GM18867 (cell line): ENCODE measurements around the gene RPF1.
A peak's percentile ranks its signal among the peaks of the same experiment; 100 is the strongest.
"Not testable (repeated sequence)": the region's sequence is repeated elsewhere in the genome, so short reads cannot be mapped to it uniquely, and the experiment has no call there.

ENCODE experiments used
- ATAC-seq: cut with Tn5 transposase; IDR thresholded peaks from one replicate; pipeline ENCODE4 v1.9.1; 2021; ENCODE audit warnings: mild to moderate bottlenecking, moderate library complexity; ENCODE audit not compliant: unreplicated experiment

RPF1 gene

DNA sequence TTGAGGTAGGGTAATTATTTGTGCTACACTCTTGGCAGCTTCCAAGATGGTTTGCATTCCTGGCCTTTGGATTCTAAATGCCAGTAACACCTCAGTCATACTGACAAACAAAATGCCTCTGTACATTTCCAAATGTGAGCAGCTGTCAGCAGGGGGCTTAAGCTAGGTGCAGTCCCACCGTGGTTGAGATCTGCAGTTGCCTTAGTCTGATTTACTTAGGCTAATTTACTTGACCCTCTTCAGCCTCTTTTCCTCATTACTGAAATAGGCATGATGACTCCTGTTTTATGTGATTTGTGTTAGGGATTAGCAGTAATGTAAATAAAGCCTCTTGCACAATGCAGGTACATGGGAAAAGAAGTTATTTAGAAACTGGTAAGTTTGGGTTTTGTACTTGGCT lies 13.7 kb downstream of the RPF1 start:
- no peak for ATAC-seq

- peak; percentile 53 for ATAC-seq
Measured at GRCh38 chr1:84493747-84494146, 14.7 kb downstream of the RPF1 start.

DNA sequence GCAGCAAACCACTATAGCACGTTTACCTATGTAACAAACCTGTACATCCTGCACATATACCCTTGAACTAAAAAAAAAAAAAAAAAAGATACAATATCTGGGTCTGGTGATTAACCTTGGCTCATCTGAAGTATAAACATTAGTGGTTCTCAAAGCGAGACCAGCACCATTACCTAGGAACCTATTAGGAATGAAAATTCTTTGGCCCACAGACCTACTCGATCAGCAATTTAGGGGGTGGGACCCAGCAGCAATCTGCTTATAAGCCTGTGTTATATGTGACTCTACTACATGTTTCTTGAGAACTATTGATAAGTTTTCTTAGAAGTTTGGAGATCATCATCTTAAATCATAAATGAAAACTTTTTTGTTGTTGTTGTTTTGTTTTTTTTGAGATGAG lies 17.4 kb downstream of the RPF1 start:
- no peak for ATAC-seq

- ATAC-seq, result no peak
Measured at GRCh38 chr1:84497631-84498275, 18.7 kb downstream of the RPF1 start.

GRCh38 chr1:84502927-84503326 lies 23.9 kb downstream of the RPF1 start:
- ATAC-seq, result no peak

DNA sequence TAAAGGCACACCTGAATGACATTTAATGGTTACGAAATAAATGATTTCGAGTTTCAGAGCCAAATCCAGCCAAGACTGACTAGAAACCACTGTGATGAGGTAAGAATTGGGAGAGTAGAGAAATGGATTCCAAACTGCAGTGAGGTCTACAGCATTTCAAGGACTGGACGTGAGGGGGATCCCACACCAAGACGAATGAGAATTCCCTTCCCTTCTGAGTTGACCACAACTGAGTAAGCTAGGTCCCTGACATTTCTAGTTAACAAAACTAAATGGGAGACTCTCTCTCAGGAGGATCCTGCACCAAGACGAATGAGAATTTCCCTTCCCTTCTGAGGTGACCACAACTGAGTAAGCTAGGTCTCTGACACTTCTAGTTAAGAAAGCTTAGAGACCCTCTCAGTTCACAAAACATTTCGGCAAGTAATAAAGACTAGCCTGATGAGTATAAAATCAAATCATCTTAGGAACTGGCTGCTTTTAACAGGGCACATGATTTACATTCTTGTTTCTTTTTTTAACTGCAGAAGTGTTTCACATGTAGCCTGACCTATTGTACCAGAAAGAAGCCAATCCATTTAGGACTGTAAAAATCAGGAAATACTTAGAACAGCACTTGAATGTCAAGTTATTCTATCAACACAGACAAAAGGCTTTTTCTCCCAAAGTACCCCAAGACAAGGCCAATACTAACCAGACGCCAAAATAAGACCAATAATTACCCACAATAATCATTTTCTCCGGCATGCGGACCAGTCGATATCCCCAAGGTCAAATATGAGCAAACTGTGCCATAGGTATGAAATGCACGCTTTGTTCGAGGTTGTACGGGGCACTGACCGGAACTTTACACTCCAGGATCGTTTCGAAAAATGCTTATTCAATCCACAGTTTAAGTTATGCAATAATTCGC lies 25.8 kb downstream of the RPF1 start:
- ATAC-seq, result no peak

GRCh38 chr1:84505493-84506001 lies 26.5 kb downstream of the RPF1 start:
- ATAC-seq, result peak; percentile 33

DNA sequence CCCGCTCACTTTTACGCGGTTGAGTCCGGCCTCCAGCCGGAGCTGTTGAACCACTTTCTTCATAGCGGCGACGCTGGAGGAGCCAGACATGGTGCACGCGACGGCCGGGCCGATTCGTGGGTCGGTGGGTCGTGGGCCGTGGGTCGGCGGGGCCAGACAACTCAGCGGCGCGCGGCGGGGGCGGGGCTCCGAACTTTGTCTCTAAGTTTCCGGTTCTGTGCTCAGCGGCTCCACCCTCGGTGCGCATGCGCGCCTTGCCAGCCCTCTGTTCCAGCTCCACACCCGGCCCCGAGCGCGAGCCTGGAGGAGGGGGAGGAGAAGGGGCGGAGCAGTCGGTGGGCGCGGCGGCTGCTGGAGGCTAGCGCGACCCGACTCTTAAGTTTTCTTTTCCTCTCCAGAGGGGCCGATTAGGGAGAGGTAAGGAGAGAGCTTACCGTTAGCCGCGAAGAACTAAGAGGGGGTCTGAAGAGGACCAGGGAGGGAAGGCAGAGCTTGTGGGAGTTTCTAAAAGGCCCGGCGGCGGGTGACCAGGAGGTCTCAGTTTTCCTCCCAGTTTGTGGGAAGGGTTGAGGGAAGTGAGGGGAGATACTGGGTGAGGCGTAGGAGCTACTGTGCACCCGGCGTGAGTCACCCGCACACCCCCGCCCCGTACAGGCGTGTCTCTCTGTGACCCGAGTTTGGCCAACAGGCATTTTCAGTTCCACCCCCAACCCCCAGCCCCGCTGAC lies 27.1 kb downstream of the RPF1 start, which contains the start of the genes GNG5 and SPATA1:
GNG5 (minus strand) TSS at position 580 of the 727 bp plus-strand sequence; CDS start at position 90, 490 bp downstream.
SPATA1 (plus strand) TSS at position 385 of the 727 bp plus-strand sequence. CDS start 9,974 bp downstream, outside the sequence.
- ATAC-seq, result peak; percentile 81

DNA sequence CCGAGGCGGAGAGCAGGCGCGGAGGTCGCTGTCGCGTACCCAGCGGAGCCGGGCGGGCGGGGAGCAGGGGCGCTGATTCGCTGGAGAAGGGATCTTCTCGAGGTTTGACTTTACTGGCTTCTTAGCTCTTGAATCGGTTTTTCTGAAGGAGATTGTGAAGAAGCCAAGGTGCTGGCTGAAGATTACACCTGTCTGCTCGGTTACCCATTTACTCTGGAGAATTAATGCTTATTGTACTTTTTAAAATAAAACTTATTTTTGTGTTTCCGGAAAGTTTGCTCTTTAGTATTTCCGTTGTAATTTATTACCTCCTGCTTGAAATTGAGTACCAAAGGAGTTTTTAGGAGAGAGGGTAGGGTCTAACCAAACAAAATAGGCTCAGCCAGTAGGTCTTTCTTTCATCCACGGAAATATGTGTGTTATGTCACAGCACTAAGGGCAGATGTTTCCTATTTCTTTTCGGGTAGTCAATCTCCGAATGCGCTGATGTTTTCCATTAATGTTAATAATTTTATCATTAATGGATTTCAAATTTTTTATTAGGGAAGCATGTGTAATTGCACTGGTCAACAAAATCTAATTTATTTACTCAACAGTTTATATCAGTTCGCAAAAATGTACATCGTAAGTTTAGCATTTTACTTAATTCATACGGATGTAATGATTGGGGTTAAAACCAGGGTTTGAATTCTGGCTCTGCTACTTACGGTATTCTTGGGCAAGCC lies 27.8 kb downstream of the RPF1 start:
- ATAC-seq, result no peak

GRCh38 chr1:84507887-84508286 lies 28.8 kb downstream of the RPF1 start:
- ATAC-seq, result not testable (repeated sequence)

DNA sequence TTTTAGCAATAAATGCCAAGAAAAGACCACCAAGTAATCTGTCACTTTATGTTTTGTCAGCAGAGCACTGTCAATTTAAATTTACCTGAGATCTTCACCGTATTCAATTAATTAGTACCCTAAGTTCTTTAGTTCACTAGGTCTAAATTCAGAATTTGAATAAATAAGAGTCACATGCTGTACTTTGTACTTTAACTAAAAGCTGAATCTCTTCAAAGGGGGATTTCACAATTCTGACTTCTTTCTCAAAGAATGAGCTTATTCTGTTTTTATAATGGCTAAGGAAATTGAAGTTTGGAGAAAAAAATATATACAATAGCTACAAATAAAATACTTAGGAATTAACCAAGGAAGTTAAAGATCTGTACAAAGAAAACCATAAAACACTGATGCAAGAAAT lies 29.4 kb downstream of the RPF1 start:
- no peak for ATAC-seq

GRCh38 chr1:84509029-84509428 lies 30.0 kb downstream of the RPF1 start:
- no peak for ATAC-seq

GRCh38 chr1:84510165-84510564 lies 31.1 kb downstream of the RPF1 start:
- no peak for ATAC-seq

GRCh38 chr1:84510668-84511067 lies 31.6 kb downstream of the RPF1 start:
- no peak for ATAC-seq

GRCh38 chr1:84524590-84524989 lies 45.5 kb downstream of the RPF1 start:
- no peak for ATAC-seq

- no peak for ATAC-seq
Measured at GRCh38 chr1:84525779-84526178, 46.7 kb downstream of the RPF1 start.

GRCh38 chr1:84538599-84538998 lies 59.5 kb downstream of the RPF1 start:
- ATAC-seq, result no peak

DNA sequence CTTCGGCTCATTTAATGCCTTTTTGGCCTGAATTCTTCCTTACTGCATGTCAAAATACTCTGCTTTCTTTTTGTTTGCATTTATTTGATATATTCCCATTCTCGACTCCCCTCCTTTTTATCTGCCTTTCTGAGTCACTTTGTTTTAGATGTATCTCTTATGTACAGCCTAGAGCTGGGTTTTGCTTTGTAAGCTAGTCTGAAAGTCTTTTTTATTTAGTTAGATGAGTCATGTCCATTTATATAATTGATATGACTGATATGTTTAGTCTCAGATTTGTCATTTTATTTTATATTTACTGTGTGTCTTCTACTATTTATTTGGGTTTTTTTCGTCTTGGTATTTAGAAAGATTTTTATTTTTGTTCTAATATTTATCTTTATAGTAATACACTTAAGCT lies 60.9 kb downstream of the RPF1 start:
- no peak for ATAC-seq

DNA sequence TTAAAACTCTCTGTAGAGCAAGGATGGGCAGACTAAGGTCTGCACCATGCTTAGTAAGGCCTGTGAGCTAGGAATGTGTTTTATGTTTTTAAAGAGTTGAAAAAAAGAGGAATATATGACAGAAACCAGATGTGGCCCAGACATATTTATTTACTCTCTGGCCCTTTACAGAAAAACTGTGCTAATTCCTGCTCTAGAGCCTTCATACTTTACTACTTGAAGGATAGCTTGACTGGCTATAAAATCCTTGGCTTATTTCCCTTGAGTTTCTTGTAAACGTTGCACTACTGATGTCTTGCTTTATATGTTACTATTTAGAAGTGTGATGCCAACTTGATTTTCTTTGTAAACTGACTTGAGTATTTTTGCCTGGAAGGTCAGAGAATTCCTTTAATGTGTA lies 61.7 kb downstream of the RPF1 start:
- no peak for ATAC-seq

DNA sequence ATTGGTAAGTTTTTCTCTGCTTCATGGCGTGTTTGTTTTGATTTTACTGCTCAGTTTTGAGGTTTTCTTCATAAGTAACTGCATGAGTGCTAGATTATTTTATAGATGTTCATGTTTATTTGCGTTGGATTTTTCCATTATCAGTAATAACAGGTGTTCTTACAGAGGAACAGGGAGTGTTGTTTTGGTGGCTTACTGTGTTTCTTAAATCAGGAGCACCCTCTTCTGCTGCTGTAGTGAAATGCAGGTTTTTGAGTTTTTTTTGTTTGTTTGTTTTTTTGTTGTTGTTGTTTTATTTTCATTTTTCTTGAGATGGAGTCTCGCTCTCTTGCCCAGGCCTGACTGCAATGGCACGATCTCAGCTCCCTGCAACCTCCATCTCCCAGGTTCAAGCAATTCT lies 62.6 kb downstream of the RPF1 start:
- ATAC-seq, result no peak
